NCI-H1417 treated with DMSO at 0.1 percent for 48 hours (cell line): ENCODE results near the gene RNASE11.
"Not testable (repeated sequence)": the region's sequence is repeated elsewhere in the genome, so short reads cannot be mapped to it uniquely, and the experiment has no call there.

Experiments
- DNase-seq: peaks from one replicate; lab custom pipeline; 2025; lab: John Stamatoyannopoulos, UW

The RNASE11 gene

DNA sequence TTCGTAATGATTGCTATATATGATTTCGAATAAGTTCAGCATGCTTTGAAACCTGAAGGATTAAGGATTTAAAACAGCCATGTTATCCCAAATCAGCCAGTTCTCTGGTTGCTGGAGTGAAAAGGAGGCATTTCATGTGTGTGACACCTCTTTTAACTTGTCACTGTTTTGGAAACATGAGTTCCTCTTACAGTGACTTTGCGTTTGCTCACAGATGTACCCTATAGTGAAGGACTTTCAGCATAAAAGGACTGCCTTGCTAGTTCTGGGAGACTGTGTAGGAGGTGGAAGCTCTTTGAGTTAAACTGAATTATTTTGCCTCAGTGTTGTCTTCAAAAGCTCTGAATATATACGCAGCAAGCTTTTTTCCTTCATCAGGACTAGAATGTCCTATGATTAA is 7.6 kb downstream of the RNASE11 start:
- no peak for DNase-seq

DNA sequence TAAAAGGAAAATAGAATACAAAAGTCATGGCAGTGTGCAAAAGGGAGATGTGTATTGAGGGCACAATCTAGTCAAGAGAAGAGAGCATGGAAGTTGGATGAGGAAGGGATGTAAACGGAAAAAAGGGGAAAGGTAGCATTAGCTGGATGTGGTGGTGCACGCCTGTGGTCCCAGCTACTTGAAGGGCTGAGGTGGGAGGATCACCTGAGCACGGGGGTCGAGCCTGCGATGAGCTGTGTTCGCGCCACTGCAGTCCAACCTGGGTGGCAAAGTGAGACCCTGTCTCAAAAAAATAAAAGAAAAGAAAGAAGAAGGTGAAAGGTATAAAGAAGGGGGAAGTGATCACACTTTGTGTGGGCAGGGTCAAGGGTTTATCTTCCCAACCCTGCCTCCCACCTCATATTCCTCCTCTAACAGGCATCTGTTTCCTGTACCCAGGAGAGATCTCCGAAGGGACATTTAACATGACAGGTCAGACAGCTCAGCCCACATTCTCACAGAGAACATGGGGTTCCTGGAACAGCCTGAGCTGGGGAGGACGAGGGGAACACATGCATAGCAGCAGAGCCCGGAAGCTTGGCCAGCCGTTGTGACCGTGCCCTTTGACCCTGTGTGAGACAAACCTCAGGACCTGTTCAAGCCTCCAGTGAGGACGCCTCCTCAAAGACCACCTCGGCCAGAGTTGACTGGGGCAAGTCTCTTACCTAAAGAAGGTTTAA is 8.9 kb downstream of the RNASE11 start:
- DNase-seq: no peak

DNA sequence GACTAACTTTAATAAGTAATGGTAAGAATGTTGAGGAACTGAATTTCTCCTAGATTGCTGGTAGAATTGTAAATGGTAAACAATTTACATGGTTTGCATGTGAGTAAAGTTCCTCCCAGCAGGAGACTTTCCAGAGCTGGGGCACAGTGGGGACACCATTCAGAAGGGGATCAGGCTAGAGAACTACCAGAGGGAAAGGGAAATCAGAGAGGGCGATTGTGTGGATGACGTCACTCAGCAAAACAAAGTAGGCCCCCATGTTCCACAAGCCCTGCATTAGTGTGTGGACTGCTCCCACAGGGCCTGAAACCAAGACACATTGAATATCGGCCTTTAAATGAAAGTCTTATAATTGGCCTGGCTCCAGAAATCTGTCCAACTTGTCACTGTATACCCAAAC is 9.5 kb downstream of the RNASE11 start:
- DNase-seq: no peak

DNA sequence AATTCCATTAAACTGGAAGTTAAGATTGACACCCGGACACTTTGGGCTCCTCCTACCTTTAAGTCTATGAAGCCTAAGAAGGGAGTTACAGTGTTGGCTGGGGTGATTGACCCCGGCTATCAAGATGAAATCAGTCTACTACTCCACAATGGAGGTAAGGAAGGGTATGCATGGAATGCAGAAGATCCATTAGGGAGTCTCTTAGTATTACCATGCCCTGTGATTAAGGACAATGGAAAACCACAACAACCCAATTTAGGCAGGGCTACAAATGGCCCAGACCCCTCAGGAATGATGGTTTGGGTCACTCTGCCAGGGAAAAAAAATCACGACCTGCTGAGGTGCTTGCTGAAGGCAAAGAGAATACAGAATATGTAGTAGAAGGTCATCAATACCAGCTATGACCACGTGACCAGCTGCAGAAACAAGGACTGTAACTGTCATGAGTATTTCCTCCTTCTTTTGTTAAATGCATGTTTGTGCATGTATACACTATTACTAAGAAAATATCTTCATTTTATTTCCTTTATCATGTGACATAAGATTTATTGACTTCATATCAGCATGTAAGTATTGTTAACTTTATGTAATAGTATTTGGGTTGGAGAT is 15.3 kb downstream of the RNASE11 start:
- not testable (repeated sequence) for DNase-seq

DNA sequence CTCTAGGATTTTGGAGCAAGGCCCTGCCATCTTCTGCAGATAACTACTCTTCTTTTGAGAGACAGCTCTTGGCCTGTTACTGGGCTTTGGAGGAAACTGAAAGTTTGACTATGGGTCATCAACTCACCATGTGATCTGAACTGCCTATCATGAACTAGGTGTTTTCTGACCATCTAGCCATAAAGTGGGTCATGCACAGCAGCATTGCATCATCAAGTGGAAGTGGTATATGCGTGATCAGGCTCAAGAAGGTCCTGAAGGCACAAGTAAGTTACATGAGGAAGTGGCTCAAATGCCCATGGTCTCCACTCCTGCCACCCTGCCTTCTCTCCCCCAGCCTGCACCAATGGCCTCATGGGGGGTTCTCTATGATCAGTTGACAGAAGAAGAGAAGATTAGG is 17.1 kb downstream of the RNASE11 start:
- not testable (repeated sequence) for DNase-seq

DNA sequence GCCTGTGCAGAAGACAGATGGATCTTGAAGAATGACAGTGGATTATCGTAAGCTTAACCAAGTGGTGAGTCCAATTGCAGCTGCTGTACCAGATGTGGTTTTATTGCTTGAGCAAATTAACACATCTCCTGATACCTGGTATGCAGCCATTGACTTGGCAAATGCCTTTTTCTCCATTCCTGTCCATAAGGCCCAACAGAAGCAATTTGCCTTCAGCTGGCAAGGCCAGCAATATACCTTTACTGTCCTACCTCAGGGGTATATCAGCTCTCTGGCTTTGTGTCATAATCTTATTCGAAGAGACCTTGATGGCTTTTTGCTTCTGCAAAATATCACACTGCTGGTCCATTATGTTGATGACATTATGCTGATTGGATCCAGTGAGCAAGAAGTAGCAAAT is 17.9 kb downstream of the RNASE11 start:
- not testable (repeated sequence) for DNase-seq

DNA sequence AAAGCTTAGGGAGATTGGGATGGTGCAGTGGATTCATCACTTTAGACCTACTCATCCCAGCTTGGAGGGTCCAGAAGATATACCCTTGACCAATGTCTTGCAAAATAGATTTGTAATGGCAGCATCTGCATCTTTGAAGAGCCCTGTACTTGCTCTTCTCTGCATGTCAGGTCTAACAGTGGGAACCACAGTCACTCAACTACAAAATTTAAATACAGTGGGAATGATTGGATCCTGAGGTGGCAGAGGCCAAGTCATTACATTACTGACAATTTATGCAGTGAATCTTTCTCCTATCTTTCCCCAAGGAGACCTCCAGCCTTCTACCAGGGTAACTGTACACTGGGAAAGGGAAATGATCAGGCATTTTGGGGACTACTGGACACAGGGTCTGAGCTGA is 18.7 kb downstream of the RNASE11 start:
- no peak for DNase-seq

DNA sequence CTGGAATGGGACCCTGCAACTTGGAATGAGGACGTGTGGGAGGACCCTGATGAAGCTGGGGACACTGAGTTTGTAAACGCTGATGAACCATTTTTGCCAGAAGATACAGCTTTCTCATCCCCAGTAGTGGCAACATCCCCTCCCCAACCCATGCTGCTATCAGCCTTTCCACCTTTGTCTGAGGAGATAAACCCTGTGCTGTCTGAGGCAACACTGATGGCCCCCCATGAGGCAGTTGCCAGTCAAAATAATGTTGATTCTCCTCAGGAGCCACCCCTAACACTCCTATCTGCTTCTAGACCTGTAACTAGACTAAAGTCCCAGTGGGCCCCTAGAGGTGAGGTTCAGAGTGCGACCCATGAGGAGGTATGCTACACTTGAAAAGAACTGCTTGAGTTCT is 19.4 kb downstream of the RNASE11 start:
- no peak for DNase-seq

DNA sequence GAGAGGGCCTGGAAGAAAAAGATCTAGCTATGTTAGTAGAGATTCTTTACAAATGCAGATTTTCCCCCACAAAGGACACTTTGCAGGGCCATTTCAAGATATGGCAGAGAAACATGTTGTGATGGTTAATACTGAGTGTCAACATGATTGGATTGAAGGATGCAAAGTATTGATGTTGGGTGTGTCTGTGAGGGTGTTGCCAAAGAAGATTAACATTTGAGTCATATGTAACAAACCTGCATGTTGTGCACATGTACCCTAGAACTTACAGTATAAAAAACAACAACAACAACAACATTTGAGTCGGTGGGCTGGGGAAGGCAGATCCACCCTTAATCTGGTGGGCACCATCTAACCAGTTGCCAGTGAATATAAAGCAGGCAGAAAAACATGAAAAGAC is 20.6 kb downstream of the RNASE11 start:
- DNase-seq: not testable (repeated sequence)

DNA sequence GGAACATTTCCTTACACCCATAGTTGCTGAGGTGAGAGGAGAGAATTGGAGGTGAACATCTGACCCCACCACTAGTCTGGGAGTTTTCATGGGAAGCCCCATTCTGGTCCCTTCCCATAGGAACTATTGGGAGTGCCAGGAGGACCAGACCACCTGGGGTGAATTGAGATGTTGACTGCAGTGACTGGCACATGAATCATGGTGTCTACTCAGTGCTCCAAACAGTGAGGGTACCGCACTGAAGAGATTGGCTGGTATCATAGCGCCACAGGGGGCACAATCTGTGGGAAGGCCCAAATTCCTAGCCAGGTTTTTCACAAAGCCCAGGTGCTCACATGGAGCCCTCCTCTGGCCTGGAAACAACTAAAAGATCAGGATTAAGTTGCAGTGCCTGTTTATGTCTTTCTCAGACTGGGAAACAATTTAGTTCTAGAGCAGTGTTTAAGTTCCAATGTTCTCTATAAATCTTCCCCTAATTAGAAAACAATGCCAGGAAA is 23.3 kb downstream of the RNASE11 start:
- DNase-seq: no peak

DNA sequence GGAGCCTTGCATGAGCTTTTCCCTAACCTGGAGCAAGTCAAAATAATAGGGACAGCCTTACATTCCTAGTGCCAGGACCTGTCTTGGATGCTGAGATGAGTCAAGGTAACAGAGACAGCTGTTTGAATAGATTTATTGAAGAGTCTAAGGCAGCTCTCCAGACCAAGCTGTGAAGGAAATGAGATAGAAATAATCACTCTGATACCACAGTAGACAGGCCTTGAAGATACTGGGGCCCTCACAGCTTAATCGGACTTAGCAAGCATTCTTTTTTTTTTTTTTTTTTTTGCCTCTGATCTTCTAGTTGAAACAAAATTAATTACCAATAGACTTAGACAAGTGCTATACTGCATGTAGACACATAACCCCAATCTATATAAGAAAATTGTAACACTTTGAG is 23.8 kb downstream of the RNASE11 start:
- DNase-seq: no peak

DNA sequence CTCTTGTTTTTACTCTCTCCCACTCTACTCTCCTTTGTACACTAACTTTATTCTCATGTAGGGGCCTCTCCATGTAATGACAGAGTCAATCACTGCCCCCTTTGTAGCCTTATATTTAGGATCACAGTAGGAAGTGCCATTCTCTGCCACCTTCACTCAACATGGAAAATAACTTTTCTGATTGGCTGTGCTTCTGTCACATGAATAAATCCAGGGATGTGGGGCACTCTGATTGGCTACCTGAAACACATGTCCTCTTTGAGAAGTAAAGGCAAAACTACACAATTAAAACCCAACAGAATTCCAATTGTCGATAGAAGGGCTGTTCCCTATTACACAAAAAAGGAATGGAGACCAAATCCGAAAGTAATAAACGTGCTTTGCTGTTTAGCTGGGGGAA is 26.8 kb downstream of the RNASE11 start, which contains the start of gene RNASE9:
Gene RNASE9 (minus strand): TSS at position 87 of the 400 bp plus-strand sequence.
- no peak for DNase-seq

DNA sequence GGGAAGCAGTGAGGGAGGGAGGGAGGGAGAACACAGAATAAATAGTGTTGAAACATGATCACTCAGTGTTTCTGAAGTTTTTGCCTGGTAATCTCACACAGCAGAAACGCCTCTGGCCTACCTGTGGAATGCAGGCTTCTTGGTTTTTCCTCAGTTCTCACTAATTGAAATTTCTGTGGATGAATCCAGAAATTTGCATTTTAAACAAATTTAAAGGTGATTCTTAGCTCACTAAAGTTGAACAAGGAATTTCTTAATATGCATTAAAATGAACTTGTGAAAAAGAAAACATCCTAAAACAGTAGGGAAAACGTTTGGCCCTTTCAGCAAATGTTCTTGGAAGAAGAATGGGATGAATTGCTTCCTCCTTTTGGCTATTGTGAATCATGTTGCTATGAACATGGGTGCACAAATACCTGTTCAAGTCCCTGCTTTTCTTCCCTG is 28.3 kb downstream of the RNASE11 start:
- DNase-seq: no peak

DNA sequence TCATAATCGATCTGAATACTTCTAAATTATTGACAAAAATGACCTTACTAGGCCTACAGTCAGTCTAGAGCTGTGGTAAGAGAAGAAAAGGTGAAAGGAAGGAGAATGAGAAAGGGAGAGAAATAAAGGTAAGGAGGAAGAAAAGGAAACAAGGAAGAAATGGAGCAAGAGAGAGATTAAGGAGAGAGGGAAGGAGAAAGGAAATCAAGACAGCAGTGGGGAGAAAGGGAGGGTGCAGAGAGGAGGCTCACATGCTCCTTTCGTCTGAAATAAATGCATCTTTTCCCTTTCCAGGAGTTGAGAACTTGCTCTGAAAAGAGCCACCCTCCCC is 30.6 kb downstream of the RNASE11 start:
- DNase-seq: no peak

DNA sequence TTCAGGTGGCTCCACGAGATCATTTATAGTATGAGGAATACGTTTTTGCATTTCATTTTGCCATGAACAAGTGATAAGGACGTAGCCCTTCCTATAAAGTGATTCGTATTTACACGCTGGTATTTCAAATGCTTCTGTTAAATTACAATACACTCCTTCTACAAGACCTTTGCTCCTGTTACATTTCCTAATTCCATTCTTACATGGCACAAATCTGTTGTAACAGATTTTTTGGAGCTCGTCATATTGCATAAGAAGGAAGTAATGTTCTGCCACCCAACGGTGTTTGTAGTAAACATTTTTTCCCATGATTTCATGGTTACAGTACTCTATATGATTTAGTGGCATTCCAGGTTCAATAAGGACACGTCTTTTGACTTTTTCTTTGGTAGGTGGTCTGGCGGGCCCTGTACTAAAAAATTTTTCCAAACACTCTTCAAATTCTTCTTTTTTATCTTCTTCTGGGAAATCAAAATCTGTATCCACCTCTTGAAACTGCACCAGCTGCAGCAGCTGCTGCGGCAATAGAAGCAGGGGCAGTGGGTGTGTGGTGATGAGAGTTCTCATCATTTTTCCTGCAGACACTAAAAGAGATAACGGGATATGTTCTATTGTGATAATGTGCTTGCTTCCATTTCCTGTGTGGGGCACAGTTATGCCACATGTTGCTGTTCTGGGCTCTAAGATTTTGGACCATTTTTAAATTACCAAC is 31.1 kb downstream of the RNASE11 start:
- DNase-seq: no peak

DNA sequence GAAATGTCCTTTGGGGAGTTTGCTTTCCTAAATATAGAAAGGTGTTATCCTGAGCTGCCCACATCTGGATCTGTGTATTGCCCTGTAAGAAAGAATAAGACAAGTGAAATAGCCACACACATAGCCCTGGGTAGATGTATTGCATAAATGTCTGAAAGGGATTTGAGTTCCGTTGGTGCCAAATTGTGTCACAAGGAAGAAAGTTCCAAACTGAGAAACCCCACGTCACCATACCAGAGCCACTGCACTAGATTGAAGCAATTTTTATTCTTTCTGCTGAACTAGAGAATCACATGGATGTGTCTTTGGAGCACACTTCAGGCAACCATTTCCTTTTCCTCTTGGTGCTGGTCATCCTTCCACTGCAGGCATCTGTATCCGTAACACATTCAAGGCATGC is 32.0 kb downstream of the RNASE11 start:
- no peak for DNase-seq

DNA sequence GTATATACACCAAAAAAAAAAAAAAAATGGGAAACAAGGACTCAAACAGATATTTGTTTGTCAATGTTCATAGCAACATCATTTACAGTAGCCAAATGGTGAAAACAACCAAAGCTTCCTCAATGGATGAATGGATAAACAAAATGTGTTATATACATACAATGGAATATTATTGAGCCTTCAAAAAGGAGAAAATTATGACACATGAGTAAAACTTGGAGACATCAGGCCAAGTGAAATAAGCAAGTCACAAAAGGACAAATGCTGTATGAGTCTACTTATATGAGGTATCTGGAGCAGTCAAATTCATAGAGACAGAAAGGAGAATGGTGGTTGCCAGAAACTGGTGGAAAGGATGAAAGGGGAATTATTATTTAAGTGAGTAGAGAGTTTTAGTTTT is 34.8 kb downstream of the RNASE11 start:
- no peak for DNase-seq

DNA sequence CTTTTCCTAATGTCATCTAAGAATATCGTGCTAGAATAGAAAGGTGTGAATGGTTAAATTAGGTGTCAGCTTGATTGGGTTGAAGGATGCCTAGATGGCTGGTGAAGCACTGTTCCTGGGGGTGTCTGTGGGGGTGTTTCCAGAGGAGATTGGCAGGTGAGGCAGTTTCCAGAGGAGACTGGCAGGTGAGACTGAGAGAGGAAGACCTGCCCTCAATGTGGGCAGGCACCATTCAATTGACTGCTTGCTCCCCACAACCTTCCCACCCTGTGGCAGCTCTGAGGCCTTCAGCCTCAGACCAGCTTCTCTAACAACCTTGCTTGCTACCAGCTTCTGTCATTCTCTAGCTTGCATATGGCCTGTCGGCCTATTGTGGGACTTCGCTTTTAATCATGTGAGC is 36.2 kb downstream of the RNASE11 start:
- DNase-seq: no peak

DNA sequence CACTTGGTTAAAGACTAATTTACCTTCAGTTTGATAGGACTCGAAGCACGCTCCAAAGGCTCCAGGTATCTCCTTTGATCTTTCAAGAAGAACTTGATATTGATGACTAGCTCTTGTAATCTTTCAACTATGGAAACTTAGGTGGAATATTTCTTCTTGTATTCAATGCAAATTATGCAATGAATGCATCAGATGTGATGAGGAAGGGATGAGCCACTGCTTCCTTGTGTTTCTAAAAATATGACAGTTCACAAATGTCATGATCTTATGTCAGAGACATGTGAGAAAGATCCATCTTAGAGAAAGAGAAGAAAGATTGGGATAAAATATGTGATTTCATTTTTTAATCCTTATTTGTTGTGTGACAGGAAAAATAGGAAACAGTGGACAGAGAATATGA is 36.9 kb downstream of the RNASE11 start:
- no peak for DNase-seq

DNA sequence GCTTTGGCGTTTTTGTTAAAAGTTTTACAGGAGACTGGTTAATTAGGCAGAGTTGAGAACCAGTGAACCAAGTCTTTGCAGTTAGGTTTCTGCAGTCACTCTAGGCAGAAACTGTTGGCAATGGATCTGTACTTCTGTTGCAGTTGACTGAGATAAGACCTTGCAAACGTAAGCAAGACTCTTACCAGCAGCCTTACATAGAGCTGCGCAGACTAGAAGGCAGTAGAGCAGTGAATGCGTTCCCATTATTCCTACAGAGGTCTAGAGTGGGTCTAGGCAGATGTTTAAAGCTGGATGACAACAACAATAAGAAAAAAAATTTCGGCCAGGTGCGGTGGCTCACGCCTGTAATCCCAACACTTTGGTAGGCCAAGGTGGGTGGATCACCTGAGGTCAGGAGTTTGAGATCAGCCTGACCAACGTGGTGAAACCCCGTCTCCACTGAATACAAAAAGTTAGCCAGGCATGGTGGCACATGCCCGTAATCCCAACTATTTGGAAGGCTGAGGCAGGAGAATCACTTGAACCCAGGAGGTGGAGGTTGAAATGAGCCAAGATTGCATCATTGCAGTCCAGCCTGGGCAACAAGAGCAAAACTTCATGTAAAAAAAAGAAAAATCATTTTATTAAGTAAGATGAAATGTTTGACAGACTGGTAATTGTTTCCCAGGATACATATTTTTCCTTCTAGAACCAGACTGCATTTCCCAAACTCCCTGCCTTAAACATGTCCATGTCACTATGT is 39.2 kb downstream of the RNASE11 start:
- no peak for DNase-seq

DNA sequence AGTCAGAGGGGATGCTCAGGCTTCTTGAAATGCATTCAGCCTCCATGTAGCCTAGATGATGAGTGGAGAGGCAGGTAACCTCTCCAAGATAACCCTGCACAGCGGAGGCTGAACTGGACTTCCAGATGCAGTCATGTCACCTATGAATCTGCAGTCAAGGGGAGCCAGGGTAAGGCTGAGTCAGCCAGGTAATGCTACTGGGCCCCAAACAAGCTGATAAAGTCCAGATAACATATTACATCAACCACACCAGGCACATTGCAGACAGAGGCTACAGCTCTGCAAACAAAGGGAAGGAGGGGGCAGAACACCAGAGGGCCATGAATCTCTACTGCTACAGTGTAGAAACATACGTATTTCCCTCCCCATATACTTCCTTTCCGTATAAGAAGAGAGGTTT is 40.9 kb downstream of the RNASE11 start:
- no peak for DNase-seq

DNA sequence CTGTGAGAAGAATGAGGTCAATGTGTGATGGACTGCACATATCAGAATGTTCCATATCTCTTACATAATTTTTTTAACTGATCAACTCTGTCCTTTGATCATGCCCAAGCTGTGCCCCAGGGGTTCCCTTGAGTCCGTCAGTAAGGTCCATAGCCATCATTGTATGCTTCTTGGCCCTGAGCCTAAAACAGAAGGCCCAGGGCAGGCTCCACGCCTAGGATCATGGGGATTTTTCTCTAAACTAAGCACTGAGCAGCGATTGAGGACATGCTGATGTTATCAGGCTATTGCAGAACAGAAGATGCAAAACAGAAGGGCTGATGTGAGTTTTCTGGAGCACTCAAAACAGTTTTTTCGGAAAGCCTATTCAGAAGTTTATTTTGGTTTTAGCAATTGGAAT is 47.9 kb downstream of the RNASE11 start:
- no peak for DNase-seq
